ENCODE results near the gene C3orf20.

Gene C3orf20

DNA sequence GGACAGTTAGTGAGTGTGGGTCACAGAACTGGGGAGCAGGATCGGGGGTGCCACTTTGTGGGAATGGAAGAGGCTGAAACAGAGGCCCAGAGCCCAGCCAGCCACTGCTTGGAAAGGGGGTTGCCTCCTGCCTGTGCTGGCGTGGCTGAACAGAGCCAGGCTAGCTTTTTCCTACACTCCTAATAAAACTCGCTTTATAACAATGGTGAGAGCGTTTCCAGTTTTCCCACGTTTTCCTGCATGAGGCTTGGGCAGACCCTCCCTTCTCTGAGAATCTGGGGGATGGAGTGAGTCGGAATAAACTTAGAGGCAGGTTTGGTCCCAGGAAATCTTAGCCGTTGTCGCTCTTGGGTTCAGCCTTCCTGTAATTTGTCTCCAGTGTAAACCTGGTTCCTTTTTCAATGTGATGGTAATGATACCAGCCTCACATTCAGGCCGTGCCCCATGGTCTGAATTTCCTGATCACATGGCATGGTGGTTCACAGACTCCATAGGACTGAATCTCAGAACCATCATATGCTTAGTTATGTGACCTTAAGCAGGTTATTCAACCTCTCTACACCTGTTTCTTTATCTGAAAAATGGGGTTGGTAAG is 137.4 kb downstream of the C3orf20 start:
- Mint-ChIP-seq H3K4me1 (ENCODE audit: low read depth) (no peaks in the 10 kb centered on the region), H3K27ac (no peak overlapping the region), H3K4me3 (no peak overlapping the region), H3K36me3 (ENCODE audit: low read depth) (no peaks in the 10 kb centered on the region), H3K9me3 (no peaks in the 10 kb centered on the region), H3K27me3 (ENCODE audit: low read depth) (peaks cover 65% of the 10 kb centered on the region)
- DNase-seq (ENCODE audit: low spot score): no peak

- Mint-ChIP-seq H3K4me1 (ENCODE audit: low read depth) (no peaks in the 10 kb centered on the region), H3K27me3 (ENCODE audit: low read depth) (peaks cover 52% of the 10 kb centered on the region), H3K27ac (no peak overlapping the region), H3K4me3 (no peak overlapping the region), H3K36me3 (ENCODE audit: low read depth) (no peaks in the 10 kb centered on the region), H3K9me3 (no peaks in the 10 kb centered on the region)
- no peak for DNase-seq (ENCODE audit: low spot score)
These were observed 139.5 kb downstream of the C3orf20 start for GRCh38 chr3:14814411-14814871.

DNA sequence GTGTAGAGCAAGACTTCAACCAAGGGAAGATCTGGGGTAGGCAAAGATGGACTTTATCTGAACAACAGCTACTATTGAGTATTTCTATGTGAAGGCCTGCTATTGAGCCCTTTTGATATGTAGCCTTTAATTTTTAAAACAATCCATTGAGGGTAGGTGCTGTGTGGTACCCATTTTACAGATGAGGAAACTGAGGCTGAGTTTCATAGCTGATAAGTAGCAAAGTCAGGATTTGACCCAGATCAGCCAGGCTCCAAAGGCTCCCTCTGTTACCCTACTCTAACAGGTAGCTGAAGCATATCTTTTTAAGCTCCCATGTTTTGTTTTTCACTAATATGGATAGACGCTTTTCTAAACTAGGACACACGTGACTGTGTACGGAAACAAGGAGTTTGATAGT is 141.4 kb downstream of the C3orf20 start:
- Mint-ChIP-seq H3K27ac (no peak overlapping the region), H3K4me3 (no peak overlapping the region), H3K27me3 (ENCODE audit: low read depth) (peaks cover 39% of the 10 kb centered on the region), H3K9me3 (no peaks in the 10 kb centered on the region), H3K36me3 (ENCODE audit: low read depth) (no peaks in the 10 kb centered on the region), H3K4me1 (ENCODE audit: low read depth) (no peaks in the 10 kb centered on the region)
- DNase-seq (ENCODE audit: low spot score): no peak

DNA sequence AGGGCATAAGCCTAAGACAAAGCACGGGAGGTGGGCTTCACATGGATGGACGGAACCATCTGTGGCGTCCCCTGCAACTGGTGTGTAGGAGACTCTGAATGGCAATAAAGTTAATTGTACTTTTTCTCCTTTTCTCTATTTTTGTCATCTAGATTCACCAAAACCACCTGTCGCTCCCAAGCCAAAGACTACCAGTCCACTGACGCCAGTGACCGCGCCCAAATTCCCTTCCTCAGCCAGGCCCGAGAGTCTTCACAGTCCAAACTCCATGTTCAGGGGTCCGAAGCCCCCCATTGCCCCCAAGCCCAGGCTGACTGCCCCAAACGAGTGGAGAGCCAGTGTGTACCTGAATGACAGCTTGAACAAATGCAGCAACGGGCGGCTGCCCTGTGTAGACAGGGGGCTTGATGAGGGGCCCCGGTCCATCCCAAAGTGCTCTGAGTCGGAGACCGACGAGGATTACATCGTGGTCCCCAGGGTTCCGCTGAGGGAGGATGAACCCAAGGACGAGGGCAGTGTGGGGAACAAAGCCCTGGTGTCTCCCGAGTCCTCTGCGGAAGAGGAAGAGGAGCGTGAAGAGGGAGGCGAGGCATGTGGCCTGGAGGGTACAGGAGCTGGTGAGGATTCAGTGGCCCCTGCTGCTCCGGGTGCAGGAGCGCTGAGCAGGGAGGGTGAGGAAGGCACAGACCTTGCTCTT is 144.0 kb downstream of the C3orf20 start, which contains the start of gene FGD5:
TSS of gene FGD5 (plus strand) at position 159 of the 697 bp plus-strand sequence. CDS start at position 269, 110 bp downstream.
- H3K9me3 Mint-ChIP-seq: no peaks in the 10 kb centered on the region
- no peak within 1 kb of the TSS for H3K4me3 Mint-ChIP-seq
- DNase-seq (ENCODE audit: low spot score): no peak
- no peak within 1 kb of the TSS for H3K27ac Mint-ChIP-seq
- peaks cover 17% of the 10 kb centered on the region for H3K27me3 Mint-ChIP-seq (ENCODE audit: low read depth)
- H3K4me1 Mint-ChIP-seq (ENCODE audit: low read depth): no peaks in the 10 kb centered on the region
- H3K36me3 Mint-ChIP-seq (ENCODE audit: low read depth): no peaks in the 10 kb centered on the region

DNA sequence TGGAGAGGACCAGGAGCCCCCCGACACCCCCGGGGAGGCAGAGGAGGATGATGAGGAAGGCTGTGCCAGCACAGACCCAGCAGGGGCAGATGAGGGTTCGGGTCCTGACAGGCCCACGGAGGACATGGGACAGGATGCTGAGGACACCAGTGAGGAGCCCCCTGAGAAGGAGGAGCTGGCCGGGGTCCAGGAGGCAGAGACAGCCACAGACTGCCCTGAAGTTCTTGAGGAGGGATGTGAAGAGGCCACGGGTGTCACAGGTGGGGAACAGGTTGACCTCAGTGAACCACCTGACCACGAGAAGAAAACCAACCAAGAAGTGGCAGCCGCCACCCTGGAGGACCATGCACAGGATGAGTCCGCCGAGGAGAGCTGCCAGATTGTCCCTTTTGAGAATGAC is 144.7 kb downstream of the C3orf20 start:
- Mint-ChIP-seq H3K36me3 (ENCODE audit: low read depth) (no peaks in the 10 kb centered on the region), H3K9me3 (no peaks in the 10 kb centered on the region), H3K4me1 (ENCODE audit: low read depth) (no peaks in the 10 kb centered on the region), H3K27me3 (ENCODE audit: low read depth) (peaks cover 10% of the 10 kb centered on the region), H3K27ac (no peak overlapping the region), H3K4me3 (no peak overlapping the region)
- no peak for DNase-seq (ENCODE audit: low spot score)

DNA sequence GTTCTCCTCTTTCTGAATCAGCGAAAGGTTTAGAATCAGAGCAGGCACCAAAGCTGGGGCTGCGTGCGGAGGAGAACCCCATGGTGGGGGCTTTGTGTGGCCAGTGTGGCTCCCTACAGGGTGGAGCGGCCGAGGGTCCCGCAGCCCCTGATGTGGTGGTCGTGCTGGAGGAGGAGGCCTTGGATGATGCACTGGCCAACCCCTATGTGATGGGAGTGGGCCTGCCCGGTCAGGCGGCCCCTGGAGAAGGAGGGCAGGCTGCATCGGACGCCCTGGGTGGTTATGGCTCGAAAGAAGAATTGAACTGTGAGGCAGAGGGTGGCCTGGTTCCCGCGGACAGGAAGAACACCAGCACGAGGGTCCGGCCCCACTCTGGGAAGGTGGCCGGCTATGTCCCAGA is 145.2 kb downstream of the C3orf20 start:
- Mint-ChIP-seq H3K36me3 (ENCODE audit: low read depth) (no peaks in the 10 kb centered on the region), H3K27ac (no peak overlapping the region), H3K4me1 (ENCODE audit: low read depth) (no peaks in the 10 kb centered on the region), H3K4me3 (no peak overlapping the region), H3K27me3 (ENCODE audit: low read depth) (peaks cover 5% of the 10 kb centered on the region), H3K9me3 (no peaks in the 10 kb centered on the region)
- no peak for DNase-seq (ENCODE audit: low spot score)

GRCh38 chr3:14821151-14821550 is 146.2 kb downstream of the C3orf20 start:
- H3K36me3 Mint-ChIP-seq (ENCODE audit: low read depth): no peaks in the 10 kb centered on the region
- no peak overlapping the region for H3K27ac Mint-ChIP-seq
- H3K9me3 Mint-ChIP-seq: no peaks in the 10 kb centered on the region
- no peak overlapping the region for H3K4me3 Mint-ChIP-seq
- no peak for DNase-seq (ENCODE audit: low spot score)
- H3K4me1 Mint-ChIP-seq (ENCODE audit: low read depth): no peaks in the 10 kb centered on the region
- H3K27me3 Mint-ChIP-seq (ENCODE audit: low read depth): peaks cover 4% of the 10 kb centered on the region

DNA sequence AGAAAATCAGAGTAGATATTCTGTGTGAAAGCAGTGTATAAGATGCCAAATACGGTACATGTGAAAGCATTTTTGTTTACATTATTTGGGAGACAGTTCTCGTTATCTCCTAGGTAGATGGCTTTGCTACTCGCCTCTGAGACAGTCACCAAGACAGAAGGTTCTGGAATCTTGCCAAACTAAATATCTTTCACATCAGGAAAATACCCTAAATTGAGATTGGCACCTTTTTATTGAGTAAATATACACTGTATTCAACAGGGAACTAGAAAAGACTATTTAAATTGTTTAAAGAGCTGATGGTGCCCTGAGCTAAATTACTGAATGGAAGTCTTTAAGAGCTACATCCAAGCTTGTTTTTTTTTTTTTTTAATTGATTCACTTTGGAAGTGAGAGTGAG is 147.2 kb downstream of the C3orf20 start:
- no peak overlapping the region for H3K27ac Mint-ChIP-seq
- peaks cover 4% of the 10 kb centered on the region for H3K27me3 Mint-ChIP-seq (ENCODE audit: low read depth)
- no peaks in the 10 kb centered on the region for H3K9me3 Mint-ChIP-seq
- DNase-seq (ENCODE audit: low spot score): no peak
- no peak overlapping the region for H3K4me3 Mint-ChIP-seq
- H3K4me1 Mint-ChIP-seq (ENCODE audit: low read depth): no peaks in the 10 kb centered on the region
- no peaks in the 10 kb centered on the region for H3K36me3 Mint-ChIP-seq (ENCODE audit: low read depth)
